Hippocampal formation (tissue), 2 donors: ENCODE data around the gene KLF5.
"Not testable (repeated sequence)": the region's sequence is repeated elsewhere in the genome, so short reads cannot be mapped to it uniquely, and the experiment has no call there.

Experiments used
- DNase-seq, 2 donors: peaks; one replicate each; lab custom pipeline; 2025; lab: John Stamatoyannopoulos, UW

Gene KLF5

DNA sequence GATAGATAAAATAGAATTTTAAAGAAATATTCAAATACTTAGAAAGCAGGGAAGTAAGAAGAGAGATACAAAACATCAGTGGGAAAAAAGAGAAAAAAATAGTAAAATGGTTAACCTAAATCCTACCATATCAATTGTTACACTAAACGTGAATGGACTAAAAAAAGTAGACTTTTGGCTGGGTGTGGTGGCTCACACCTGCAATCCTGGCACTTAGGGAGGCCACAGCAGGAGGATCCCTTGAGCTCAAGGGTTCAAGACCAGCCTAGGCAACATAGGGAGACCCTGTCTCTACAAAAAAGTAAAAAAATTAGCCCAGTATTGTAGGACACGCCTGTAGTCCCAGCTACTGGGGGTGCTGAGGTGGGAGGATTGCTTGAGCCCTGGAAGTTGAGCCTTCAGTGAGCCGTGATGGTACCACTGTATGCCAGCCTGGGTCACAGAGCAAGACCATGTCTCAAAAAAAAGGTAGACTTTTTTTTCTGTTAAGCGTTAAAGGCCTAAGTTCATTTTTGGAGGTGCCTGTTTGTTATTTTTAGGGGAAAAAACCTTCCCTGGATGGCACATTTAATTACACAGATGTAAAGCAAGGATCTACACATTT is 29.6 kb downstream of the KLF5 start:
- no peak for DNase-seq

DNA sequence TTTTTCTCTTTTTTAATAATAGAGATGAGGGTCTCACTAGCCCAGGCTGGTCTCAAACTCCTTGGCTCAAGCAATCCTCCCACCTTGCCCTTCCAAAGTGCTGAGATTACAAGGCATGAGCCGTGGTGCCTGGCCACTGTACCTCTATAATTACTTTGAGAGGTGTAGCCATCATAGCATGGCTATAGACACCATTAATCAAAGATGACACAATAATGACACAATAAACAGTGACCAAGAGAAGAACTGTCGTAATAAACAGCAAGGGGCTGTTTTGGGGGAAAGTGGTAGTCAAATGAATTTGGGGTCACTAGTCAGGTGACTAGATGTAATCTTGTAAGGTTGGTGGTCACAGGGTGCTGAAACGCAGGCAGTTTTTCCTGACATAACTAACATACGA is 30.4 kb downstream of the KLF5 start:
- DNase-seq = no peak

DNA sequence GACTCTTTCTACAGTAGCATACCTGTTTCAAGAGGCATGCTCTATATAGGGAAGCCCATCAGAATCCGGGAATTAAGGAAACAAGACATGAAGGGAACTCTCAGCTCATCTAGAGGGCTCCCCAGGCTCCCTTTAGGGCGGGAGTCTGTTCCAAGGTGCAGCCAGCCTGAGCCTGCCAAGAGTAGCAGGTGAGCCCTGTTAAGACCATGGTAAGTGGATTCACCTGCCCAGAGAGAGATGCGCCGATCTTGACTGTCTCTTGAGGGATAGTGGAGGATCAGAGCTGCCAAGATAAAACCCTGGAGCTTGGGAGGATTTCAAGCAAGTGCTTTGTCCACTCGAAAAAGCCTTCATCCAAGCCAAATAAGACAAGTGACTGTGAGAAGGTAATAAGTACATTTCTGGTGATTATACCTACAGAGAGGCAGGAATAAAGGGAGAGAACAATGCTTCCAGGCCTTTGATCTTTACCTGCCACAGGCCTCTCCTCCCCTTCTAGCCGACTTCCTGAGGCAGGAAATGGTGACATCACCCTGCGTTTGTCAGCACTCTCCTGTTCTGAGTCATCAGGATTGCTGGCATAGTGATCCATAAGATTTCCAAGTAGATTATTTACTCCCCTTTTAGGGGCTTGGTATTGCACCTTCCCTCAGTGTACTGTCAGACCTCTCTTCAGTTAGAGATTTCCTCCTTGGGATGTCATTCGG is 31.5 kb downstream of the KLF5 start:
- DNase-seq = no peak

DNA sequence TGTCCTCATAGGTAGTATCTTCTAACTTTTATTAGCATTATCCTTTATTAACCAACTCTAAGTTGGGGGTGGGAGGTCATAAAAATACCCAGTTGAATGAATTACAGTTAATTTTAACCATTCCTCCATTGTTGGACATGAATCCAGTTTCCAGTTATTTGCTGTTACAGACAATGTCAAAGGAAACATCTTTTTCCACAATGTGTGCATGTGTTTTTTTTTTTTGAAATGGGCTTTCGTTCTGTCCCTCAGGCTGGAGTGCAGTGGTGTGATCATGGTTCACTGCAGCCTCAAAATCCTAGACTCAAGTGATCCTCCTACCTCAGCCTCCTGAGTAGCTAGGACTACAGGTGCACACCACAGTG is 32.0 kb downstream of the KLF5 start:
- DNase-seq = no peak

DNA sequence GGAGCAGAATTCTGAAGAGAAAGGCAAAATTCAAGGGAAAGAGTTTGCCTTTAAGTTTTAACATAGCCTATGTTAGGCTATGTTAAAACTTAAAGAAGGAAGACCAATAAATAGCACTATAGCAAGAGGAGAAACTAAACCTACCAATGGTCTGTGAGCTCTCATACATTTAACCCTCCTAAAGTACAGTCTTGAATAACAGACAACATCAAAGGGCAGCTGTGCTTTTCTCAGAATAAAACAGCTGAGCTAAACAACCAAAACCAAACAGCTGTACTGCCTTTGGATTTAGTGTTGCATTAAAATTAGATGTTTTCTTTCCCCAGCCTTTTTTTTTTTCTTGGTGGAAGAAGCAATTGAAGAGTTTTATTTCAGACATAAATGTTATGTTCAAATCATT is 34.0 kb downstream of the KLF5 start:
- no peak for DNase-seq

DNA sequence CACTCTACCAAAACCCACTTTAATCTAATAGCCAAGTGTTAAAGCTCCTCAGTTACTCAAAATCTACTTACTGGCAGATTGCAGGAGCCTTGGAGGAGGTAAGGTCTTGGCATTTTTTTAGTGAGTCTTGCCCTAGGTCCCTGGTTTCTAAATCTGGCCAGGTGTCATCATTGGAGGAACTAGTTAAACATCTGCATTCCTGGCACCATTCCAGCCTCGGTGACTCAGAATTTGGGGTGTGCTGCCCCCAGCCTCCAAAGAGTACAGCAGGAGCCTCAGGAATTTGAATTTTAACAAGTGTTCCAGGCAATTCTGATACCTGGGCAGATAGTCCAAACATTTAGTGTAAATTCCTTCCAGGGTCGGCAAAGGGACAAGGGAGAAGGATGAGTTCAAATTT is 37.4 kb downstream of the KLF5 start:
- no peak for DNase-seq

DNA sequence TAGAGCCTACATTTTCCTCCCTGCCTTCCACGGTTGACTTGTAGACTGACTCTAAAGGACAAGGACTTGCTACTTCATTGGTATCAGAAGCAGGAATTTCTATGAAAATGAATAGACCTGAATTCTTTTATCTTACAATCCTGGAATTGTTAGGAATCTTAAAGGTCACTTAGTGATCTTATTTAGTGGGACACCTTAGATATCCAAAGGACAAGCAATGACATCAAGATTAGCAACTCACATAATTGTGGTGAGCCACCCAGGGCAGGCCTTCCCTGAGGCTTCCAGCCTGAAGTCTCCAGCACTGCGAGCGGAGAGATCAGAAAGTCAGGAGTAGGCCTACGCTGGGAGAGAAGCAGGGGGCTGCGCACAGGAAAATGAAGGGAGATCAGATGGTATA is 37.8 kb downstream of the KLF5 start:
- no peak for DNase-seq

DNA sequence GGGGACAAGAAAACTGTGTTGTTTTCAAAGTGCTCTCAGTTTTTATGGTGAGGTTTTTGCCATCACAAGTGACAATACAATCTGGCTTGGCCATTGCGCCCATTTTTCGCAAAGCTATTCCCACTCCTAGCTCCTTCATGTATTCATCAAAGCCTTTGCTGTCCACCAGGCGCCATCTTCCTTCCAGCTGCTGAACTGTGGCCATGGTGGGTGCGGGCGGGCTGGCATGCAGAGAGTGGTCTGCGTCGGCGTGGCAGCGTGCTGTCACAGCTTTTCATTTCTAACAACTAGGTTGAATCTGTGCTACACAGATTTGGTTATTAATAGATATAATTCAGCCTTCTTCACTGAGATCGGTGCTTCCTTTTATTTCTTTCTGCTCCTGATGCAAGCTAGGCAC is 42.0 kb downstream of the KLF5 start:
- not testable (repeated sequence) for DNase-seq

DNA sequence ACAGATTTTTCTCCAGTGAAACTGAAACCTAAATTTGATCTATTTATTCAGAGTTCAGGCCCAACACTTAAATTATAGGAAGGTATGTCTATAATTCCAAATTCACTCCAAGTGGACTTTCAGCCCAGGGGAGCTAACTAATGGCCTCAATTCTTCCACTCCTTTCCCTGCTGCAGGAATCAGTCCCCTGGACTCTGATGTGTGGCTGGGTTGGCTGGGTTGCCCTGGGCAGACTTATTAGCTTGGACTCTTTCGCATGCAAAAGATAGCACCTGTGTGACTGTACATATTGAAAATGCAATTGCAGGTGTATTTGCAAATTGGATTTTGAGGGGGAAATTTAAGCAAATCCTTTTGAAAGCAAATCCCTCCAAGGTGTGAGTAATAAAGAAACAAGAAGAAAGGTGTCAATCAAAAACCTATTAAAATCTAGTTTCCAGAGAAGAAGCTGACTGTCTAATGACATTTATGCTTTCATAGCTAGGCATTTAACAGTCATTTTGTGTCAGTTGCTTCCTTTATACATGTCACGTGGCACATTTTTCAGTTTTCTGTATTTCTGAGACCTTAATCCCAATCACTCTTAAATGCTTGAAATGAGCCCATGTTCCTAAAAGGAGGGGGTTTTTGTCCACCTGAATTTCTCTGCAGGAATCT is 42.7 kb downstream of the KLF5 start:
- no peak for DNase-seq

DNA sequence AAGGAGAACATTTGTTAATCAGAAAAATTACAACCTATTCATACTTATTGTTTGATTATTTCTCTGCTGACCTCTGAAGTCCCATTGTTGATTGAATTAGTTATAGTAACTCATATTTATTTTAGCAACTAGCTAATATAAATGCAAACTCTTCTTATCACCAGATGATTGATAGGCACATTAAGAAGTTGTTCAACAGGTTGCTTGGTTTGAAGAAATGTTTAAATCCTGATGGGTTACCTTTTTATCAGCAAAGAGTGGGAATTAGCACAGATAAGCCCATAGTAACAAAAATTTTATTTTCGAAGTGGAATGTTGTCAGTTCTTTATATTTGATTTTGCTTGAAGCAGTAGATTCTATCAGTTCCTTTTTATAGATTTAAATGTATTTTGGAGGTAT is 44.4 kb downstream of the KLF5 start:
- no peak for DNase-seq

DNA sequence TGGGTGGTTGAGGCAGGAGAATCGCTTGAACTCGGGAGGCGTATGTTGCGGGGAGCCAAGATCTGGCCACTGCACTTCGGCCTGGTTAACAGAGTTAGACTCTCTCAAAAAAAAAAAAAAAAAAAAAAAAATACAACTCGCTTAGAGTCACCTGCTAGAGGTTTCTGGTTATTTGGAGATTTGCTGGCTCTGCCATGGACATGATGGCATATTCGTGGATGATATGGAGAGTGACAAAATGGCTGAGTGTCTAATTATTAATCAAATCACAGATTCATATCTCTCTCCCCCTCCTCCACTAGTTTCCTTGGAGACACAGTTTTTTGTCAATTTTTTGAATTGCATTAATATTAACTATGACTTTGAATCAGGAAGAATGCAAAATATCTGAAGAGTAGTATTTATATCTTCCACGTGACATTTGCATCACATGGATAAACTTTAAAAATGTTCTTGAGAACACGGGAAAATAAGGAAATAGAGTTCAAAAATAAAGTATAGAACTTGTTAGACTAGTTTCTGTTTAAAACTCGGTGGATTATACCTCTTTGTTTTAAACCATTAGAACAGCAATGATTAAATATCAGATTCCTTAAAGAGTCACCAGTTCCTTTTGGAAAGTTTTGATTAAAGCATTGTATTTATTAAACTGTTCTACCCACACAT is 47.8 kb downstream of the KLF5 start:
- DNase-seq = no peak

DNA sequence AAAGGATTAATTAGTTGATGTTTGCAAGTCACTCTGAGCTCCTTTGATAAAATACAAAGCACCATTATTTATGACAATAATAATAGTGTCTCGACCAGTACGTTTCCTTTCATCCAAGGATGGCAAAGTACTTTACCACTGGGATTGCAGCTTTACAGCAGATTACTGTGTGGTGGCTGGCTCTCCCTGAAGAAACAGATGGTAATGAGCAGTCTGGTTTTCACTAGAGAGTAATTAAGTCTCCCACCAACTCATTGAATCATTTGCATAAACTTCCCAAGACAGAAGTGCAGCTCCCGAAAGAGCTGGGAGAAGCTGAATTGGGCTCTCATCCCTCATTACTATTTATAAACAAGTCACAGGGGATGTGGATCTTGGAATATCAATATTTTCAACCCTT is 48.7 kb downstream of the KLF5 start:
- DNase-seq = no peak

DNA sequence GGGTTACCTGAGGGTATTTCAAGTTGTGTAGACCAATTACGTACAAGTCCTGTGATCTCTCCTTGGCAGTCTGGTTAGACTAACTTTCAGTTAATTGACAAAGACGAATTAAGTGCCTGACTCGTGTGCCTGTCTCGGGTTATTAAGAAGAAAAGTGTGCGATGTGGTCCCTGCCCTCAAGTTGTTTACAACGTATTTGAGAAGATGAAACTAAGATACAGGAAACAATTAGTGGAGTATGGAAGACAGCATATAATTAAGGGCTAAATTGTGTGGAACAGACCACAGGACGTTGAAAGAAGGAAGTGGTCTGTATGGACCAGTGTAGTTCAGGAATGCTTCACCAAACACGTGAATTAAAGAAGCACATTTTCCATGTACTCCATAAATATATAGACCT is 49.2 kb downstream of the KLF5 start:
- no peak for DNase-seq

DNA sequence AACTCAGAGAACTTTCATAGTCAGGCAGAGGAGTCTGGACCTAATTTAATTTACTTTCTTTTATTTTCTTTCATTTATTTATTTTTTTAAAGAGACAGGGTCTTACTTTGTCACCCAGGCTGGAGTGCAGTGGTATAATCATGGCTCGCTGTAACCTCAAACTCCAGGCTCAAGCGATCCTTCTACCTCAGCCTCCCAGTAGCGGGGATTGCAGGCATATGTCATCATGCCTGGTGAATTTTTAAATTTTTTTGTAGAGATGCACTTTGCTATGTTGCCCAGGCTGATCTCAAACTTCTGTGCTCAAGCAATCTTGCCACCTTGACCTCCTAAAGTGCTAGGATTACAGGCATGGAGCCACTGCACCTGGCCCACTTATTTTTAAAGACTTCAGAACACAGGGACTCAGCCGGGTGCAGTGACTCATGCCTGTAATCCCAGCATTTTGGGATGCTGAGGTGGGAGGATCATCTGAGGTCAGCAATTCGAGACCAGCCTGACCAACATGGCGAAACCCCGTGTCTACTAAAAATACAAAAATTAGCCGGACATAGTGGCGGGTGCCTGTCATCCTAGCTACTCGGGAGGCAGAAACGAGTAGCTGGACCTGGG is 50.6 kb downstream of the KLF5 start:
- DNase-seq = no peak

DNA sequence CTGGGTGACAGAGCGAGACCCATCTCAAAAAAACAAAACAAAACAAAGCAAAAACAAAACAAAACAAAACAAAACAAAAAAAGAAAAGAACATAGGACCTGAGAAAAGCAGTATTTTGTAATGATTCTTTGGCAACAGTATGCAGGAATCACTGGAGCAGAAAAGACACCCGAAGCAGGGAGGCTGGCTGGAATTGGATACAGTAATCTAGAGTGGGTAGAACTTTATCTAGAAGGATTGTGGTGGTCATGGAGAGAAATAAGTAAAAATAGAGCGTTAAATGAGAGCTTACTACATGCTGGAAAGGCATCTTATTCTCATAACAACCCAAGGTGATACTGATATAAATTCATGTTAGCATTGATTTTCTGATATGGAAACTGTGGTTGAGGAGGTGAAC is 51.2 kb downstream of the KLF5 start:
- DNase-seq = no peak

DNA sequence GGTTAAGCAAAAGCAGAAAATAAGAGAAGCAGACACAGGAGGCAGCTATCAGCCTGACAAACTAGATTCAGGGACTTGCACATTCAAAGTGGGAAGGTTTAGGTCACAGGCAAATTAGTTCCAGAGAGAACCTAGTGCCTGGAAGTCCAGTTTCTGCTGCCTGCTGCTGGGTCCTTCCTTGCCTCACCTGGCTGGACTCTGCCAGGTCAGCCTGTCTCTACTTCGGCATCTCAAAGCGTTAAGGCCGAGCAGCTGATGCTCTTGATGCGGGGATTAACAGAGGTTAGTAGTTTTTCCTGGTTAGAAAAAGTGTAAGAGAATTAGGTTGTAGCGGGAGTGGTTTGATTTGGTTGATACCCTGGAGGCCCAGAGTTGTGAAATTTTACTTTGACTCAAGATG is 52.0 kb downstream of the KLF5 start:
- DNase-seq = no peak

DNA sequence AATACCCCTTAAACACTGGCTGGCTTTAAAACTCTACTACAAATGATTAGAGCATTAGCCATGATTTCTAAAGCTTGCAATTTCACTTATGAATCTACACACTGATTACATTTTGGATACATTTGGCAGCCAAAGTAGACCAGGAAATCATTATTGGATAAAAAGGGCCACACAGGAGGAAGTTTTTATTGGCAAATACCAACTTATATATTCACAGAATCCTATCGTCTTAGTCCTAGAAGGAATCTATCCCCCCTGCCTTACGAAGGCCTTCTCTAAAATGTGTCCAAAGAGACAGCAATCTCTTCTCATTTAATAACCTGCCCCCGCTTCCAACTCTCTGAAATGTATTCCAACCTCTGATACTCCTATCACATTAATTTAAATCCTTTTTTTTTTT is 52.5 kb downstream of the KLF5 start:
- DNase-seq = no peak

DNA sequence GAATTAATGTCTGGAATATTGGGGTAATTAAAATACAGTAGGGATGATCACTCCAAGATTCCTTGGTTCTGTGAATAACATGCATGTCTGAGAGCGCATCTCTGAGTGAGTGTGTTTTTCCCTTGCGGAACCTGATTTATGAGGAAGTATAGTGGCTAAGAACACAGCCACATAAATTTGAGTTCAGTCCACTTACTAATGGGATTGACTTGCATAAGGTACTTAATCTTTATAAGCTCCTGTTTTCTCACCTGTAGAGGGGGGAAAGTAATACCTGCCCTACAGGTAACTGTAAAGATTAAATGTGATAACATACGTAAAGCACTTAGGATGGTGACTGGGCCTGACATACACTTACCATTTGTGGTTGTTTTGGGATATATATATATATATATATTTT is 60.8 kb downstream of the KLF5 start:
- DNase-seq = no peak
